K562 (cell line): ENCODE measurements around the gene STK25. TPM values are rescaled to one million over a fixed set of nuclear protein-coding genes. Genes with fewer than 3 reads are reported as not detected.

Experiments
- CHD1 ChIP-seq: fragments of 200-600 bp; sonication (generic); IDR thresholded peaks from one replicate; pipeline ENCODE4 v1.6.1; 2012; ENCODE audit warnings: mild to moderate bottlenecking, moderate library complexity, low read length, inconsistent platforms
- CUX1 ChIP-seq: fragments of 200-800 bp; sonication (Bioruptor generic); IDR thresholded peaks from 2 replicates; pipeline ENCODE4 v1.6.1; 2016; ENCODE audit warnings: missing genetic modification characterization, missing compliant biosample characterization
- DMBX1 ChIP-seq: fragments of 250-450 bp; sonication (Bioruptor Pico); IDR thresholded peaks from 2 replicates; pipeline ENCODE4 v1.8.0; 2022; ENCODE audit warnings: inconsistent platforms, mild to moderate bottlenecking, moderate library complexity, borderline replicate concordance
- GABPB1 ChIP-seq: sonication (generic); formaldehyde crosslinking; IDR thresholded peaks from 2 replicates; pipeline ENCODE4 v1.8.0; 2022; ENCODE audit warnings: mild to moderate bottlenecking, missing genetic modification reagents
- HDAC2 ChIP-seq: fragments of 450-650 bp; IDR thresholded peaks from 2 replicates; pipeline ENCODE4 v1.6.1; 2016; ENCODE audit warnings: mild to moderate bottlenecking
- JUND ChIP-seq, 2 experiments: IDR thresholded peaks; 2 replicates in 1 of 2; 3 replicates in 1 of 2; pipeline ENCODE4 v1.6.1; 2011; ENCODE audit warnings: borderline replicate concordance in 2 of 2, low read depth in 2 of 2, low read length in 2 of 2, improper control_type of control experiment in 1 of 2, missing biosample characterization in 1 of 2, missing genetic modification characterization in 1 of 2, missing genetic modification reagents in 1 of 2
- KDM4B ChIP-seq, 2 experiments: fragments of 450-650 bp in 1 of 2; sonication (generic) in 1 of 2; IDR thresholded peaks; 2 replicates each; pipeline ENCODE4 v1.6.1; 2016 to 2017; ENCODE audit warnings: borderline replicate concordance in 2 of 2, antibody characterized with exemption in 1 of 2, low read depth in 1 of 2, mild to moderate bottlenecking in 1 of 2
- MNT ChIP-seq, 2 experiments: fragments of 450-650 bp; conservative IDR thresholded peaks; 2 replicates each; pipeline ENCODE4 v1.6.1; 2017; ENCODE audit warnings: mild to moderate bottlenecking in 2 of 2, moderate library complexity in 2 of 2
- NEUROD1 ChIP-seq: fragments of 150-350 bp; IDR thresholded peaks from 2 replicates; pipeline ENCODE4 v1.6.1; 2014; ENCODE audit warnings: borderline replicate concordance, low read length, low read depth; ENCODE audit not compliant: partially characterized antibody
- POLR3A ChIP-seq: IDR thresholded peaks from 2 replicates; pipeline ENCODE4 v1.6.1; 2011; ENCODE audit warnings: borderline replicate concordance, mild to moderate bottlenecking, moderate library complexity; ENCODE audit not compliant: insufficient read length, insufficient read depth; ENCODE audit errors: extremely low read depth
- RNF2 ChIP-seq: sonication (generic); IDR thresholded peaks from 2 replicates; pipeline ENCODE4 v1.6.1; 2016
- SIX5 ChIP-seq, 2 experiments: IDR thresholded peaks; 2 replicates each; pipeline ENCODE4 v1.6.1; 2011; ENCODE audit warnings: low read length in 2 of 2, borderline replicate concordance in 1 of 2, low read depth in 1 of 2, mild to moderate bottlenecking in 1 of 2, moderate library complexity in 1 of 2; ENCODE audit not compliant: insufficient read depth in 1 of 2
- TEAD1 ChIP-seq, 2 experiments: fragments of 450-650 bp in 1 of 2; sonication (generic) in 1 of 2; formaldehyde crosslinking; IDR thresholded peaks; 2 replicates each; pipeline versions ENCODE4 v1.4.0 to v1.8.0; 2020 to 2022; ENCODE audit warnings: mild to moderate bottlenecking in 2 of 2, missing genetic modification reagents in 1 of 2
- polyA plus RNA-seq, 8 experiments: library from polyadenylated mRNA; depleted of rRNA in 4 of 8; stranded (reverse) in 5 of 8; unstranded in 3 of 8; fragments of >200 nt; fragmentation: Nextera tagmentation in 2 of 8; fragmentation: Illumina TruSeq in 1 of 8; extraction: Ambion mirVana in 2 of 8; extraction: Trizol in 1 of 8; gene quantifications; 2 replicates each; pipeline versions ENCODE4 v1.2.1 to v1.2.3, GENCODE V29; 2011 to 2014; ENCODE audit warnings: inconsistent platforms in 1 of 8, missing spikeins in 1 of 8
- total RNA-seq, 7 experiments: library from RNA; depleted of rRNA in 6 of 7; stranded (reverse); fragments of >200 nt in 6 of 7; fragmentation: Illumina TruSeq in 2 of 7; extraction: Trizol in 2 of 7; gene quantifications; 2 replicates each; pipeline versions ENCODE4 v1.2.1 to v1.2.3, GENCODE V29; 2011 to 2021; ENCODE audit warnings: low replicate concordance in 1 of 7
- TF ChIP-seq, protein P1 (sequence below), 3 experiments: IDR thresholded peaks in 2 of 3; conservative IDR thresholded peaks in 1 of 3; 2 replicates each; pipeline ENCODE4 v1.5.1; 2011 to 2012; ENCODE audit warnings: low read length in 3 of 3, mild to moderate bottlenecking in 3 of 3, control low read depth in 2 of 3, improper control_type of control experiment in 1 of 3, inconsistent platforms in 1 of 3, low read depth in 1 of 3, mixed read lengths in 1 of 3, moderate library complexity in 1 of 3; ENCODE audit not compliant: insufficient read depth in 2 of 3

The STK25 gene
- total and polyA plus RNA-seq, 9 of the 15 experiments (the other 6 are each of a cell fraction or from before 2014, with no cell fraction given), result 5.4 to 177 (median 116) TPM

- TF ChIP-seq SIX5 (IDR thresholded peaks at IDR 0.05; ENCODE audit: borderline replicate concordance in 1 of 2, insufficient read depth in 1 of 2, low read depth in 1 of 2, low read length in 2 of 2) (peak; percentile 86), POLR3A (no peak), RNF2 (peak; percentile 86), HDAC2 (peak; percentile 51; the same call in 1 of the 2 replicates), KDM4B (IDR thresholded peaks at IDR 0.05; ENCODE audit: borderline replicate concordance in 2 of 2, low read depth in 1 of 2) (0 out of 4 replicates have a peak, but pooled peaks of 1 of the 2 experiments have one; percentile 54), MNT (conservative IDR thresholded peaks at IDR 0.05) (peak; percentile 86 to 94), DMBX1 (peak; percentile 54; the same call in 1 of the 2 replicates), JUND (IDR thresholded peaks at IDR 0.05; ENCODE audit: borderline replicate concordance, low read depth, low read length) (0 out of 2 replicates have a peak, but pooled peaks have one; percentile 17), JUND (tag; IDR thresholded peaks at IDR 0.05; ENCODE audit: borderline replicate concordance, low read depth, low read length) (no peak), GABPB1 (CRISPR knock-in tag) (peak; percentile 86), NEUROD1 (peak; percentile 11), CHD1 (peak; percentile 39), TEAD1 (CRISPR knock-in tag; IDR thresholded peaks at IDR 0.05) (peak; percentile 51 to 93; a peak in 3 of 4 replicates), CUX1 (CRISPR knock-in tag) (peak; percentile 65; the same call in 1 of the 2 replicates)
- TF ChIP-seq, protein P1, sequence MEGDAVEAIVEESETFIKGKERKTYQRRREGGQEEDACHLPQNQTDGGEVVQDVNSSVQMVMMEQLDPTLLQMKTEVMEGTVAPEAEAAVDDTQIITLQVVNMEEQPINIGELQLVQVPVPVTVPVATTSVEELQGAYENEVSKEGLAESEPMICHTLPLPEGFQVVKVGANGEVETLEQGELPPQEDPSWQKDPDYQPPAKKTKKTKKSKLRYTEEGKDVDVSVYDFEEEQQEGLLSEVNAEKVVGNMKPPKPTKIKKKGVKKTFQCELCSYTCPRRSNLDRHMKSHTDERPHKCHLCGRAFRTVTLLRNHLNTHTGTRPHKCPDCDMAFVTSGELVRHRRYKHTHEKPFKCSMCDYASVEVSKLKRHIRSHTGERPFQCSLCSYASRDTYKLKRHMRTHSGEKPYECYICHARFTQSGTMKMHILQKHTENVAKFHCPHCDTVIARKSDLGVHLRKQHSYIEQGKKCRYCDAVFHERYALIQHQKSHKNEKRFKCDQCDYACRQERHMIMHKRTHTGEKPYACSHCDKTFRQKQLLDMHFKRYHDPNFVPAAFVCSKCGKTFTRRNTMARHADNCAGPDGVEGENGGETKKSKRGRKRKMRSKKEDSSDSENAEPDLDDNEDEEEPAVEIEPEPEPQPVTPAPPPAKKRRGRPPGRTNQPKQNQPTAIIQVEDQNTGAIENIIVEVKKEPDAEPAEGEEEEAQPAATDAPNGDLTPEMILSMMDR (IDR thresholded peaks at IDR 0.05 in 2 of 3, conservative IDR thresholded peaks at IDR 0.05 in 1 of 3; ENCODE audit: insufficient read depth in 2 of 3, low read depth in 1 of 3, low read length in 3 of 3), result 0 out of 6 replicates have a peak, but pooled peaks of 1 of the 3 experiments have one; percentile 1
Measured at GRCh38 chr2:241508240-241509154, at the start of gene STK25 (continued).
